HG03135 (cell line): ENCODE data around the gene TMEM169.
A peak's percentile ranks its signal among the peaks of the same experiment; 100 is the strongest.
"Not testable (repeated sequence)": the region's sequence is repeated elsewhere in the genome, so short reads cannot be mapped to it uniquely, and the experiment has no call there.

Source experiments
- ATAC-seq: cut with Tn5 transposase; IDR thresholded peaks from one replicate; pipeline ENCODE4 v1.9.1; 2021; ENCODE audit warnings: mild to moderate bottlenecking, moderate library complexity; ENCODE audit not compliant: unreplicated experiment

TMEM169 gene

DNA sequence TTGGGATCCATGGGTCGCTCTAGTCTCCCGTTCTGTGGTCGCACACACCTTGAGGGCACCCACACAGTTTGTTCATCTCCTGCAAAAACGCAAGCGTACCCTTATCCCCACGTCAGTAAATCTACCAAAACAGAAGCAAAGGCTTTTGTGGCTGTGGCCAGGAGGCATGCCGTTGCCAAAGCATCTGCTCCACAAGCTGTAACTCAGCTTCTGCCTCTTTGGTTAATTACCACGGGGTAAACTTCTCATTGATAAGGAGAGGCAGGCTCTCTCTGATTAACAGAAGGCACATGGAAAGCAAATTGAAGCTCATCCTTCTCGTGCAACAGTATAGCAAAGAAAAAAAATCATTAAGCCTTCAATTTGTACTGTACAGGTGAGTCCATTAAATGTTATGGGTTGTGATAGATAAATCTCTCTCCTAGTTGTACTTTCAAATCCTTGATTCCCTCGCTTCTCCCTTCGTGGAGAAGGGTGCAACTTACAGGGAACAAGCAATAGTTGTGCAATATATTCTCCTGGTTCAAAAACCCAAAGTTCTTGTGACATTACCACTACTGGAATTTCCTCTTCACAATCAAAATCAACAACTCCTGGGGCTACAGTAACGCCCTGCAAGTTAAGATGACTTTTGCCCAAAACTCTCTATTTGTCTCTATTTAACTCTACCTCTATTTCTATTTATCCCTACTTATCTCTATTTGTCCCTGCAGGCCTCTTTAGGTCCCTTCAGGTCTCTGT is 10.4 kb upstream of the TMEM169 start:
- no peak for ATAC-seq

DNA sequence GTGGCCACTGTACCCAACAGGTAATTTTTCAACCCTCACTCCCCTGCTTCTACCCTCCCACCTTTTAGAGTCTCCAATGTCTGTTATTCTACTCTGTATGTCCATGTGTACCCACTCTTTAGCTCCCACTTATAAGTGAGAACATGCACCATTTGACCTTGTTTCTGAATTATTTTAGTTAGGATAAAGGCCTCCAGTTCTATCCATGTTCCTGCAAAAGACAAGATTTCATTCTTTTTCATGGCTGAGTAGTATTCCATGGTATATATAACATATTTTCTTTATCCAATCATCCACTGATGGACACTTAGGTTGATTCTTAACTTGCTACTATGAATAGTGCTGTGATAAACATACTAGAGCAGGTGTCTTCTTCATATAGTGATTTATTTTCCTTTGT is 9.2 kb upstream of the TMEM169 start:
- ATAC-seq: no peak

DNA sequence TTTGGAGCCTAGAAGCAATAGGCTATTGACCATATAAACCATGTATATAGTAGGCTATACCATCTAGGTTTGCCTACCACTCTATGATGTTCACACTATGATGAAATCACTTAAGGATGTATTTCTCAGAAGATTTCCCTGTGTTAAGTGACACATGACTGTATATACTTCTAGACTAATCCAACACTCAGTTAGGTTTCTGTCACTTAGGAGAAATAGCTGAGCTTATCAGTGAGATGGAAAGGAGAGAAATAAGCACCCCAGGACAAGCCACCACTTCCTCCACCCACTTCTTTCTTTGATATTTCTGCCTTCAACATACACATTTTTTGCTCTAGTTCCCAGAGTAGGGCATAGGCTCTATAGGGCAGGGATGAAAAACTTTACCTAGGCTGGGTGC is 7.9 kb upstream of the TMEM169 start:
- ATAC-seq: no peak

DNA sequence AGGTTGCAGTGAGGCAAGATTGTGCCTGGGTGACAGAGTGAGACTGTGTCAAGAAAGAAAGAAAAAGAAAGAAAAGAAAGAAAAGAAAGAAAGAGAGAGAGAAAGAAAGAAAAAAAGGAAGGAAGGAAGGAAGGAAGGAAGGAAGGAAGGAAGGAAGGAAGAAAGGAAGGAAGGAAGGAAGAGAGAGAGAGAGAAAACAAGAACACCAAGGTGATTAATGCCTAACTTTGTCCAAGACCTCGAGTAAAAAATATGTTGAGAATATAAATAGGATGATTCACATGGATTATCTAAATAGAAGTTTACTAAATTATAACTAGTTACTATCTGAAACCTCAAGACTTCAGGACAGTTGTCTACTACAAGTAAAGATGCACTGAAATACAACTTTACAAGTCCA is 7.3 kb upstream of the TMEM169 start:
- no peak for ATAC-seq

DNA sequence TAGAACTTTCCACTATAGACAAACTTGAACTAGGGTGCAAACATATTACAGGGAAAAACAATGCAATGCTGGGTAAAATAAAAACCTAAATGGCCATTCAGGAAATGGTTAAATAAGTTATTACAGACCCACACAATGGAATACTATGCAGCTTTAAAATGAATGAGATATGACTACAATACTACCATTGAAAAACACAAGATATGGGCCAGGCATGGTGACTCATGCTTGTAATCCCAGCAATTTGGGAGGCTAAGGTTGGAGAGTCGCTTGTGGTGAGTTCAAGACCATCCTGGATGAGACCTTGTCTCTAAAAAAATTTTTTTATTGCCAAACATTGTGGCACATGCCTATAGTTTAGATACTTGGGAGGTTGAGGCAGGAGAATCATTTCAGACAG is 6.9 kb upstream of the TMEM169 start:
- ATAC-seq: no peak

DNA sequence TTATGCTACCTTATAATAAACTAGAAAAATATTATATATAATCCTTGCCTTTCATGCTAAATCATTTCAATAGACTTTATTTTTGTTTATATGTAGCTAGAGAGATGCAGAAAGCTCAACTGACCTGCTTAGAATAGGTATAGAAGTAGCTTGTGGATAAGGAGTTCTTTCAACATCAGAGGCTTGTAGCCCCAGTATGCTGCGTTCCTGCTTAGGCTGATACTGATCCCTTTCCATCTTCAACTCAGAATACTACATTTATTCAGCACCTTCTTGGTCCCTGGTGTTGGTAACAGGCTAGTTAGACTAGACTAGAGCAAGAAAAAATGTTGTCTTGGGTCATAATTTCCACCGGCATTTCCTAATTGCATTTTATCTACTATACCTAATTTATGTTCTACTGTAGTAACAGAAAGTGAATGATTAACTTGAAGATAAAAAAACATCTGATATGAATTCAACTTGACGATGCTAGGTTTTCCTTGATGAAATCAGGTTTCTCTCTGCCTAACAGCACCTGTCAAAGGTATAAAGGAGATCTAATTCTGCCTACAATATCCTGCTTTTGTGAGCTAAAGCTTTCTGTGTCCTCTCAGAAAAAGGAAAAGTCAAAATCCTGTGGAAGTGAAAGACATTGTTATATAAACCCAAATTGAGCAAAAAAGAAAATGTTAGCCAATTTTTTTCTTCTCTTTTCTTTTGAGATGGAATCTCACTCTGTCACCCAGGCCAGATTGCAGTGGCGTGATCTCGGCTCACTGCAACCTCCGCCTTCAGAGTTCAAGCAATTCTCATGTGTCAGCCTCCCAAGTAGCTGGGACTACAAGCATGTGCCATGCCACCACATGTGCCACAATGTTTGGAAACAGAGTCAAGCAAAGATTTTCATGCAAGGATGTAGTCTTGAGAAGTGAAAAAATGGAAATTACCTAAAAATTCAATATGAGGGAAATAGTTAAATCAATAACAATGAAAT is 5.9 kb upstream of the TMEM169 start:
- no peak for ATAC-seq

DNA sequence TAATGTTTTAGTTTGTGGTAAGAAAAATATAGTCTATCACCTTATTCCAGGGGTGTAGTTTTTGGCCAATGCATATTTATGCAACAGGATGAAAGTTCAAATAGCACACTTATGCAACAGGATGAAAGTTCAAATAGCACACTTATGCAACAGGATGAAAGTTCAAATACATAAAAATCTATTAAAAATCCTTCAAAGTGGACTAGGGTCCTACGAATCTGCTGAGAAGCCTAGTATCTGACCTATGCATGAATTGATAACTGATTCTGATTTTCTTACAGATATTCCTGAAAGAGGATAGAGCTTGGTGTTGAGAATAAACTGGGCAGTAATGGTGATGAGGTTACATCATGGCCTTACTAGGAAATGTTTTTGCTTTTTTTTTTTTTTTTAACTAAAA is 2.9 kb upstream of the TMEM169 start:
- ATAC-seq: no peak

DNA sequence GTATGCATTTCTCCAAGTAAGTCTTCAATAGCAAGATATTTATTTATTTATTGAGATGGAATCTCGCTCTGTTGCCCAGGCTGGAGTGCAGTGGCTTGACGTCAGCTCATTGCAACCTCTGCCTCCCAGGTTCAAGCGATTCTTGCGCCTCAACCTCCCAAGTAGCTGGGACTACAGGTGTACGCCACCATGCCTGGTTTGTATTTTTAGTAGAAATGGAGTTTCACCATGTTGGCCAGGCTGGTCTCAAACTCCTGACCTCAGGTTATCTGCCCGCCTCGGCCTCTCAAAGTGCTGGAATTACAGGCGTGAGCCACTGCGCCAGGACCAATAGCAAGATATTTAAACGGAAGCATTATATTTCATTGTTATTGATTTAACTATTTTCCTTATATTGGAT is 1.7 kb upstream of the TMEM169 start:
- not testable (repeated sequence) for ATAC-seq

DNA sequence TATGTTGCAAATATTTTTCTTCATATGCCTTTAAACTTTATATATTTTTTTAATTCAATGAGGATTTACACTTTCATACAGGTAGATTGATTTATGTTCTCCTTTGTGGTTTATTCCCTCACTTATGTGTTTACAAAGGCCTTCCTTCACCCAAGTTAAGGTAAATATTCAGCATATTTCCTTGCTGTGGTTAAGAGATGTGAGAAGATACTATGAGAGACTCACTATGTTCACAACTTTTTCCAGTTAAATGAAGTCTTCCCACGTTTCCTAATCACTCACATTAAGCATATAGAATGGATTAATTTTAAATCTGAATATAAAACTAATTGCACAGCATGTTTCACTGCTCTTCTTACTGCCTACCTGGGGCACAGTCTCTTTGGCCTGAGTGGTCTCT is 707 bp upstream of the TMEM169 start:
- no peak for ATAC-seq

DNA sequence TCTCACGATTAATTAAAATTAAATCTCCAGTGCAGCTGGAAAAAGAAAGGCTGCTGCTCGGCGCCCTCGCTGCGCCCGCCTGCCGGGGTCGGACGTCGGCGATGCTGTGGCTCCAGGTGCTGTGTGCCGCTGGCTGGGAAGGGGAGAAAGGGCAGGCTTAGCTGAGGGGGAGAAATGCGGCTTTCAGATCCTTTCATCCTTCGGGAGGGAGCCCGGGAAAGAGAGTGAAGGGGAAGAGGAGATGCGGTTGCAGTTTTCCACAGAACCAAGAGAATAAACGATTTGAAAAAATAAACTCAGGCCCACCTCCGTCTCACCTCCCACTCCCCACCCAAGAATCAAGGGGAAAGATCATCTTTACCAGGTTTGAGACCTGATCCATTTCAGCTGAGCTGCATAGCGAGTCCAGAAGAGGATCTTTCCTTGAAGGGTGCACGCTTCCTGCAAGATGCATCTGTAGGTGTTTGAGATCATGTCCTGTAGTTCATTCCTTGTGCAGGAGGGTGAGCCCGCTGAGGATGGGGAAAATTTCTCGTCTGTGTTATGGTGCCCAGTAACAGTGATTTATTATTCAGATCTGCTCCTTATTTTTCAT is 495 bp downstream of the TMEM169 start:
- ATAC-seq: peak; percentile 23

DNA sequence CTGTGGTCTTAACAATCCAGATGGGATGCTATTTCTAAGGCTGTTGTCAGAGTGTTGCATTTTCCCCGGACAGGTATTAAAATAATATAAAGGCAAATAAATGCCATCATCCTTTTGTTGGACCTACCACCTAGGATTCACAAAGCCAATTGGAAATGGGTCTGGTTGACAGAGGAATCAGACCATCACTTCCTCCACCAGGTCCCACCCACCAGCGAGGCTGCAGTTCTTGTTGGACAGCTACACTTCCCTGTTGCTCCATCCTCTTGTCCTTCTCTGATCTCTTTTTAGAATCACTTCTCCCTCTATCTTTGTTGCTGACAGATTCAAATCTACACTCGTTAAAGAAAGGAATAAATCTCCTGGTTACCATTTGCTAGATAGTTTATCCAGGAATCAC is 1.1 kb downstream of the TMEM169 start:
- no peak for ATAC-seq

DNA sequence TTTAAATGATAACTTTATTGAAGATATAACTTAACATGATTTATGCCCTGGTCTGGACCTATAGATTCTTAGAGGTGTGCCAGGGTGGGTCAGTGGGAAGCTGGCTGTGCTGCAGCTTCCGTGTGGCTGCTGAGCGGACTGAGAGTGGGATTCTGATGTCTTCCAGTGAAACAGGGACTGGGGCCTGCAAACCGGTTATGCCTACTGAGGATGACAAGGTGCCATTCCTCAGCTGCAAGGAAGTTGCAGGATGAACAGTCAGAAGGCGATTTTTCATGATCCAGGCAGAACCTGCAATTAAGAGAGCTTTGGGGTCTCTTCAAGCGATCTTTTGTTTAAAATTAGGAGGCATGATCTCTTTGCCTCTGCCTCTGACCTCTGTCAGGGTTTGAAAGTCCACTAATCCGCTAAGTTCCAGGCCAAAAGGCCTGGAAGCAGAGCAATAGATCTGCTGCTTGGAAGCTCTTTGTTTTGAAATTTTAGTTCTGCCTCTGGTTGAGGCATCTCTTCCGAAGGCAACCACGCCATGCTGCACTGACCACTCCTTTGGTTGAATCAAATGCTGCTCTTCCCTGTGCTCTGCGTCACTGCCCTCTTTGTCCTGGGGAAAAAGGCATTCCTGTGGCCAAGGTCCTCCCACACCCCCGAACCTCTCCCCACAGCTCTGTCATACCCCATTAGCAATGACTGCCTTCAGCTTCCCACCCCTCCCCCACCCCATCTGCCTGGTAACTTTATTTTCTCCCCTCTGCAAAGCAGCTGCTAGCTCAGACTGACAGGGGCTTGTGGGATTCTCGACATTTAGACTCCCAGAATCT is 2.0 kb downstream of the TMEM169 start:
- no peak for ATAC-seq

DNA sequence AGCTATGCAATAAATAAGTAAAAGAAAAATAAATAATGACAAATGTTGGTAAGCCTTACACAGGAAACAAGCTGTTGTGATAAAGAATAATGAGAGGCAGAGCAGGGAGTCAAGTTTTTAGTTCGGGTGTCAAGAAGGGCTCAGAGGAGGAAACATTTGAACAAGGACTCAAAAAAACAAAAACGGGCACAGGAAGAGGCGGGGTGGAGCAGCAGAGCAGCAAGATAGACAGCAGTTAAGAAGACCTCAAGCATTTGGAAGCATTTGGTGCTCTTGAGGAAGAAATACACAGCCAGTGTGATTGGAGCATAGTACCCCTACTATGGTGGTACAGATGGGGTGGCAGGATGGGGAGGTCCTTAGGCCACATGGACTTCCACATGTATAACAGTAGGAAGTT is 2.8 kb downstream of the TMEM169 start:
- ATAC-seq: no peak

DNA sequence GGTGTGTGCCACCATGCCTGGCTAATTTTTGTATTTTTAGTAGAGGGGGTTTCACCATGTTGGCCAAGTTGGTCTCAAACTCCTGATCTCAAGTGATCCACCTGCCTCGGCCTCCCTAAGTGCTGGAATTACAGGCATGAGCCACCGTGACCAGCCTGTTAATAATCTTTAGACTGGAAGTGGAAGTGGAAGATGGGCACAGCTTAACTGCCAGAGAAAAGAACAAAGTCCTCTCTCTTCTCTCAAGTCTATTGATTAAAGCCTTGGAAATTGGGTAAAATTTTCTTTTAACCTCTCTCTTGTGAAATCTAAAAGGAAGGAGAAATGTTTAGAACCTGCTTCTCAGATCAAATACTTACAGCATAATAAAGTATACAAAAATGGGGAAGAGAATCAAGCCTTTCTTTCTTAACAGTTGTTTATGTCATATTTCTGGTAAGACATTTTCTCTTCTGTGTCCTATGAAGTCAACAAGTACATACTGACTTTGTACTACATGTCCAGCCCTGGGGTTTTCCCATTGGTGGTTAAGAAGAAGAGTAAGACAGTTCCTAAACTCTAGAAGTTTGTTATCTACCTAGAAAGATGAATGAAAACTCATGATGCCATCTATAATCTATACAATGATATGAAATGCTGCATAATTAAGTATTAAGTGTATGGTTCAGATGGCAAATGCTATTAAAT is 4.6 kb downstream of the TMEM169 start:
- no peak for ATAC-seq

DNA sequence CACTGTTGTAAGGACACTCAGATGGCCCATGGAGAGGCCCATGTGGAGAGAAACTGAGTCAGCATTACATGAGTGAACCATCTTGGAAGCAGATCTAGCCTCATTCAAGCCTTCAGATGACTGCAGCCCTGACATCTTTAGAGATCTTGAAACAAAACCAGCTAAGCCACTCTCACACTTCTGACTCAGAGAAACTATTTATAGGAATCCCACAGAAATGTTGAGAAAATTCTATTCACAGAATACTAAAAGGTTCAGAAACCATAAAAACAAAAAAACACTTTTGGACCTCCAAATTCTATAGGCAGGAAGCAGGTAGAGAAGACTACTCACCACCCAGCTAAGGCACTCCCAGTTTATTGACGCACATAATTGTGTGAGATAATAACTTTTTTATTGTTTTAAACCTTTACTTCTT is 8.7 kb downstream of the TMEM169 start:
- no peak for ATAC-seq

DNA sequence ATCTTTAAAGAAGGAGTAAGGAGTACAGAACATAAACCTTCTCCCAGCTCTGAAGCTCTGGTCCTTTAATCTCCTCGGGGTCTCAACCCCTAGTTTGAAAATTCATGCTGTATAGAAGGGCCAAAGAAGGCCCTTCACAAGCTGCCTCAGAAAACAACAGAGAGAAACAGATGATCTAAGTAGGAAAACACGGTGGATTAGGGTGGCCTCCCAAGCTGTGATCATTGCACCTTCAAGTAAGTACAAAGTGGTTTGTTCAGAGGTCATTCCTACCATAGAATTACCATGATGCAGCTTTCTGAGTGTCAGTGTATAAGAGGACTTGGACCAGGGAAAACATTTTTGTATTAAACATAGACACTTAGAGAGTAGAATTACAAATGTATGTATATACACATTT is 10.9 kb downstream of the TMEM169 start:
- ATAC-seq: no peak

DNA sequence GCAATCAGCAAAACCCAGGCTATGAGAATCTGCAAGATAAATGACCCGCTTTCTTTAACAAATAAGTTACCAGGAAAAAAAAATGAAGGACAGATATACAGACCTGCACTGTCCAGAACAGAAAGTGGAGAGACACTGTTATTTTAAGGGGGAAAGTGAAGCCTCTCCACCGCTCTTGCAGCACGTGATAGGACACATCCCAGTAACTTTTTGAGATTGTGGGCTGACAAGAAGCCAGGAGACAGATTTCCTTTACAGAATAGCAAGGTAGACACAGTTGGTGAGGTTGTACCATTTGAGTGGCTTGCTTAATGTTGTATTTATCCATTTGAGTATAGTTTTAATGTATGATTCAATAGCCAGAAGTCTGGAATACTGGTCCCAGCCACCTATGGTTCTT is 13.0 kb downstream of the TMEM169 start:
- no peak for ATAC-seq

DNA sequence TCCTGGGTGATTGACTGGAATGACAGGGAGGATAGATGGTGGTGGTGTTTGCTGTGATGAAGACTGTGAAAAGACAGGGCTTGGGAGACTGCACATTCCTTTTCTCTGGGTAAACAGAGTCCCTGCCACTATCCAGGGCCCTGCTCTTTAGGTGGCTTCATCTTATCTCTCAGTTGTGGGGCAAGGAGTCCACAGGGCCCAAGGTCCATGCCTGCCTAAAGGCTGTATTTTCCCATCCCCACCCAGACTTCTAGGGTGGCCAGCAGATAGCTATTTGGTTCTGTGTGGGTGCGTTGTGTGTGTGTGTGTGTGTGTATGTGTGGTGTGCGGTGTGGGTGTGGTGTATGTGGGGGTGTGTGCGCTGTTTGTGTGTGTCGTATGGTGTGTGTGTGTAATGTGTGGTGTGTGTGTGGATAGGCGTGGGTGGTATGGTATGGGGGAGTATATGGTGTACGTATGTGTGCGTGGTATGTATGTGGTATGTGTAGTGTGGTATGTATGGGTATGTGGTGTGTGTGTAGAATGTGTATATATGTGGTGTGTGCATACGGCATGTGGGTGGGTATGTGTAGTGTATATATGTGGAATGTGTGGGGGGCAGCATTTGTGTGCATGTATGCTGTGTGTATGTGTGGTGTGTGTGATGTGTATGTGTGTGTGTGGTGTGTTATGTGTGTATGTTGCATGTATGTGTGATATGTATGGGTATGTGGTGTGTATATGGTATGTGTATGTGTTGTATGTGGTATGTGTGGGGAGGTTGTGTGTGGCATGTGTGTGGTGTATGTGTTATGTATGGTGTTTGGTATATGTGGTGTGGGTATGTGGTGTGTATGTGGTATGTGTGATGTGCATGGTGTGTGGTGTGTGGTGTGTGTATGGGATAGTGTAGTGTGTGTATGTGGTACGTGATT is 17.0 kb downstream of the TMEM169 start:
- ATAC-seq: no peak

DNA sequence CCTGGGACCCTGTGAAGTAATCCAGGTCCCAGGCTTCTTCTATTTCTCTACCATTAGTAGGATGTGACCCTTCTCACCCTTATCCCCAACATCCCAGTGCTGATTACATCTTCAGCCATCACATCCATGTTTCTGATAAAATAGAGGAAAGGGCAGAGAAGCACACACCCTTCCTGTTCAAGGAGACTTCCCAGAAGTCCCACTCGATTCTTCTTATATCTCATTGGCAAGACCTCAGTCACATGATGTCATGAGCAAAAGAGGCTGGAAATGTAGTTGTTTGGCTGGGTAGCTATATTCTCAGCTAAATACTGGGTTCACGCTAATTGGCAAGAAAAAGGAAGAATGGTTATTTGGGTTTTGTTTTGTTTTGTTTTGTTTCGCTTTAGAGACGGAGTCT is 19.4 kb downstream of the TMEM169 start:
- ATAC-seq: no peak
